Coronary artery (tissue), 2 donors: ENCODE data around the gene GCSAM.

Experiments used
- DNase-seq: peaks from one replicate; pipeline ENCODE4 v3.0.0-alpha.2; 2017; ENCODE audit warnings: low spot score
- H3K27ac ChIP-seq, 2 donors: fragments of 200-600 bp; sonication (generic); one replicate each; pipeline ENCODE4 v1.5.1; 2016 to 2019
- H3K4me3 ChIP-seq: fragments of 200-600 bp; sonication (generic); 2 replicates; pipeline ENCODE4 v1.5.1; 2016; ENCODE audit warnings: mild to moderate bottlenecking, moderate library complexity
- TF ChIP-seq, protein P1 (sequence below): fragments of 200-600 bp; sonication (generic); IDR thresholded peaks from one replicate; pipeline ENCODE4 v1.5.1; 2019; ENCODE audit warnings: antibody characterized with exemption

GCSAM gene

DNA sequence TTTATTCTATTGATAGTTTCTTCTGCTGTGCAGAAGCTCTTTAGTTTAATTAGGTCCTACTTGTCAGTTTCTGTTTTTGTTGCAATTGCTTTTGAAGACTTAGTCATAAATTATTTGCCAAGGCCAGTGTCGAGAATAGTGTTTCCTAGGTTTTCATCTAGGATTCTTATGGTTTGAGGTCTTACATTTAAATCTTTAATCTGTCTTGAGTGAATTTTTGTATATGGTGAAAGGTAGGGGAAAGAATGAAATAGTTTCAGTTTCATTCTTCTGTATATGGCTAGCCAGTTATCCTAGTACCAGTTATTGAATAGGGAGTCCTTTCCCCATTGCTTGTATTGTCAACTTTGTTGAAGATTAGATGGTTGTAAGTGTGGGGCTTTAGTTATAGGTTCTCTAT, 10.6 kb upstream of the GCSAM start:
- no peak for DNase-seq
- TF ChIP-seq, protein P1, sequence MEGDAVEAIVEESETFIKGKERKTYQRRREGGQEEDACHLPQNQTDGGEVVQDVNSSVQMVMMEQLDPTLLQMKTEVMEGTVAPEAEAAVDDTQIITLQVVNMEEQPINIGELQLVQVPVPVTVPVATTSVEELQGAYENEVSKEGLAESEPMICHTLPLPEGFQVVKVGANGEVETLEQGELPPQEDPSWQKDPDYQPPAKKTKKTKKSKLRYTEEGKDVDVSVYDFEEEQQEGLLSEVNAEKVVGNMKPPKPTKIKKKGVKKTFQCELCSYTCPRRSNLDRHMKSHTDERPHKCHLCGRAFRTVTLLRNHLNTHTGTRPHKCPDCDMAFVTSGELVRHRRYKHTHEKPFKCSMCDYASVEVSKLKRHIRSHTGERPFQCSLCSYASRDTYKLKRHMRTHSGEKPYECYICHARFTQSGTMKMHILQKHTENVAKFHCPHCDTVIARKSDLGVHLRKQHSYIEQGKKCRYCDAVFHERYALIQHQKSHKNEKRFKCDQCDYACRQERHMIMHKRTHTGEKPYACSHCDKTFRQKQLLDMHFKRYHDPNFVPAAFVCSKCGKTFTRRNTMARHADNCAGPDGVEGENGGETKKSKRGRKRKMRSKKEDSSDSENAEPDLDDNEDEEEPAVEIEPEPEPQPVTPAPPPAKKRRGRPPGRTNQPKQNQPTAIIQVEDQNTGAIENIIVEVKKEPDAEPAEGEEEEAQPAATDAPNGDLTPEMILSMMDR = no peak
- Histone ChIP-seq H3K27ac (no peak overlapping the region), H3K4me3 (no peak overlapping the region)

DNA sequence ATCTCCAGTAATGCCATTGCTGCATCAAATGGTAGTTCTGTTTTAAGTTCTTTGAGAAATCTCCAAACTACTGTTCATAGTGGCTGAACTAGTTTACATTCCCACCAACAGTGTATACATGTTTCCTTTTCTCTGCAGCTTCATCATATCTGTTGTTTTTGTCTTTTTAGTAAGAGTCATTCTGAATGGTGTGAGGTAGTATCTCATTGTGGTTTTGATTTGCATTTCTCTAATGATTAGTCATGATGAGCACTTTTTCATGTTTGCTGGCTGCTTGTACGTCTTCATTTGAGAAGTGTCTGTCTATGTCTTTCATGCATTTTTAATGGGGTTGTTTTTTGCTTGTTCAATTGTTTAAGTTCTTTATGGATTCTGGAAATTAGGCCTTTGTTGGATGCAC, 10.2 kb upstream of the GCSAM start:
- H3K27ac ChIP-seq = no peak overlapping the region
- TF ChIP-seq, protein P1 = no peak
- DNase-seq = no peak
- no peak overlapping the region for H3K4me3 ChIP-seq

DNA sequence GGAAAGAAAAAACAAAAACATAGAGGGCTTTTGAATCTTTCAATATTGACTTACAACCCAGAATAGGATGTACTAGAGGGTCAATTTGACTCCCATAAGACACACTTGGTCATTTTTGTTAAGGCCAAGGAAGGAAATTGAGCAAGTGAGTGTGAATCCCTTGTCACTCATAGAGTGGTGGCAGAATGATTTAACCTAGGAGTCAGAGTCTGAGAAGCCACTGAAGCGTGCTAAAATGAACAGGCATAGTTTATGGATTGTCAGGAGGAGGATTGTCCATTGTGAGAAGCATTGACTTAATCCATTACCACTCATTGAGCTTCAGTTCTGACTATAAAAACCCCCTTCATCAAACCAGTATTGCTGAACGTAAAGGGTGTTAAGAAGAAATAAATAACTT, 8.2 kb upstream of the GCSAM start:
- no peak overlapping the region for H3K27ac ChIP-seq
- H3K4me3 ChIP-seq = no peak overlapping the region
- DNase-seq = no peak
- TF ChIP-seq, protein P1 = no peak

DNA sequence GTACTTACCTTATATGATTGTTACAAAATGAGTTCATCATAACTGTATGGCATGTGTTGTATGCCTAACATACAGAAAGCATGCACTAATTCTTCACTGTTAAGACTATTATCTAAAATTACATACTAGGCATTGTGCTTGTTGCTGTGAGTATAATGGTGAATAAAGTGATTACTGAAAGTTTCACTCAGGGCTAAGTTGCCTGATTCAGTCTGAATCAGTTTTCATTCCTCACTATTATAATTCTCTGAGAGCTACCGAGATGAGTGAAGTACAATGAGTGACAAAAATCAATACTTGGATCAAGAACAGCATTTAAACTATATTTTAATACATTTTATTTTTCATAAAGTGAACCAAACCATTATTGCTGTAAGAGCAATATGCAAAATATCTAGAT, 7.5 kb upstream of the GCSAM start:
- Histone ChIP-seq H3K27ac (no peak overlapping the region), H3K4me3 (no peak overlapping the region)
- TF ChIP-seq, protein P1 = no peak
- no peak for DNase-seq

DNA sequence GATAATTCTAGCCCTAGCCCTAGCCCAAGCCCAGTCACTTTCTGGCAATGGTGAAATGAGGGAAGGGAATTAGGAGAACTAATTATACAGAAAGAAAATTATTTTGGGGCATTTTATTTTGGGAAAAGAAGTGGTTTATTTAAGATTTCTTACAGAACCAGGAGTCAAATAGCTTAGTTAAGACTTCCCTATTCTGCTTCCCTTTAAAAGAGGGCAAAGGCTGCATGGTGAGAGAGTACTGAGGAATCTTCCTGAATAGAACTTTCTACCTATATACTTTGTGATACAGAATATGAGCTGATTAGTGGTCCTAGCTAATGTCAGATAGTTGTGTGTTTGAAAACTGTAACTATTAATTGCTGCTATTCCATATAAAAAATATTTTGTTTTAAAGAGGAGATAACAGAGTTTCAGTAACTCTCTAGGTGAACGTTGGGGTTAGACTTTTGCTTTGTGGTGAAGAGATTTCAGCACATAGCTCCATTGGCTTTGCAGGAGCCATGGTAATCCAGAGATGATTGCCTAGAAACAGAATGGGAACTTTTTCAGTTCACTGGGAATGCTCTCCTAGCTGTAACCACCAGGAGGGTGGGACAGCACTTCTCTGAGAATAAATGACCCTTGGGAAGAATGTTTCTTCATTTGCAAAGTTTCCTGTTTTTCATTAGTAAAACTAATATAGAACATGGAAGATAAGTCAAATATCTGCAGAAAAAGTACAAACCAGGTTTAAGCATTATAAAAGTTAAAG, 5.3 kb upstream of the GCSAM start:
- Histone ChIP-seq H3K27ac (no peak overlapping the region), H3K4me3 (no peak overlapping the region)
- DNase-seq = no peak
- TF ChIP-seq, protein P1 = no peak

DNA sequence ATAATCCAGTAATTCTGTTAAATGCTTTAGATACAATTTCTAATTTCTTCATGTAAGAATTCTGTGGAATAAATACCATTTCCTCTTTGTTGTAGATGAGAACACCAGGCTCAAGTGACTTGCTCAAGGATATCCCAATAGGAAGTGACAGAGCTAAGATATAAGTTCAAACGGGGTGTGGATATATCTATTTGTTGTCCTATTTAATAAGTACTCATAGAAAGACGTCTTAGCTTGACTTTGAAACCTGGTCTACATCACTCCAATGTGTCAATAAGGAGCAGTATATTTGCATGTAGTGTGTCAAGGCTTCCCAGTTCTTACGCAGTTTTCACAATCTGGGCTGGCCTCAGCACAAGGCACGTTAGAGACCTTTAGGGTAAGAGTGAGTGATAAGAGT, 4.7 kb upstream of the GCSAM start:
- no peak for DNase-seq
- Histone ChIP-seq H3K4me3 (no peak overlapping the region), H3K27ac (no peak overlapping the region)
- TF ChIP-seq, protein P1 = no peak

DNA sequence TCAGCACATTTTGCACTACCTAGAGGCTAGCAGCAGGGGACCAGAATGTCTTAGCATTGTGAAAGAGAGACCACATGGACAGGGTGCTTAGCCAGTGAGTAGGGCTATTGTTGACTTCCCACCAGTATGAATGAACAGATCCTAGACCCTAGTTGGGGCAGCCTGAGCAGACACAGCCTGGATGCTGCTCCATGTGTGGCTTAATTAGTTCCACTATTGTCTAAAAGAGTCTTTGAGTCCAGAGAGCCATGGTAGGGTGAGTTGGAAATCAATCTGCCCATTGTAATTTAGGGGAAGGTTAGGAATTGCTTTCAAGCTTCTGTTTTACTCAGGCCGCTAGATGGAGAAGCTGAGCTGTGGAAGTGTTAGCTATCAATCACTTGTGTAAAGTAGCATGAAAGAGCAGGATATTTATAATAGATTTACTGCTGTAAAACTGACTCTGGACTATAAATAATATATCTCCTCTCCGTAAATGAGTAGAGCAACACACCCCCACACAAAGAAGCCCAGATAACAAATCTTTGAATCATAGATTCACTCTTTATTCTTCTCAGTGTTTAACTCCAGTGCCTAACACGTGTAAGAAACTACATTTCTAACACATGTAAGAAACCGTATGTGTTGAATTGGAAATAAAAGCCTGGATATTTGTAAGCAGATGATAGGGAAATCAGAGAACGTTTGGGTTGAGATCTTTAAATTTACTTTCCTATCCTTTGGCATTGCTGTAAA, 4.1 kb upstream of the GCSAM start:
- H3K4me3 ChIP-seq = no peak overlapping the region
- TF ChIP-seq, protein P1 = no peak
- no peak overlapping the region for H3K27ac ChIP-seq
- DNase-seq = no peak
